ENCODE data around the gene RAPGEF2. TPM values are rescaled to one million over a fixed set of nuclear protein-coding genes. Genes with fewer than 3 reads are reported as not detected.

Gene RAPGEF2
- total RNA-seq, 1 experiment from 2014 or later: 17.6 TPM

- CTCF ChIA-PET: no interaction called here
Observed at GRCh38 chr4:159131564-159131963, 28.7 kb downstream of the RAPGEF2 start.

GRCh38 chr4:159134429-159134828 lies 31.6 kb downstream of the RAPGEF2 start:
- H3K27ac ChIP-seq (ENCODE audit: low read length): no peak overlapping the region
- no peaks in the 10 kb centered on the region for H3K4me1 ChIP-seq (ENCODE audit: control insufficient read depth, insufficient read depth, low read length)
- in situ Hi-C loops (cut with HindIII; ENCODE audit: low pct_unique_long_range_greater_than_20kb, low sequenced_read_pairs) (no loop called here), intact Hi-C loops (cut with micrococcal nuclease; ENCODE audit: unreplicated experiment) (no loop called here)
- H3K4me3 ChIP-seq (ENCODE audit: low read depth in 2 of 2, low read length in 2 of 2): no peak overlapping the region
- no TSS peak for BruUV-seq (replicated peaks)
- ChIA-PET POLR2A (no interaction called here), CTCF (no interaction called here)
- H3K27me3 ChIP-seq (ENCODE audit: control insufficient read depth, insufficient read depth, low read length): no peaks in the 10 kb centered on the region
- no peaks in the 10 kb centered on the region for H3K36me3 ChIP-seq (ENCODE audit: control insufficient read depth, insufficient read depth, low read length)
- no peaks in the 10 kb centered on the region for H3K9me3 ChIP-seq (ENCODE audit: control insufficient read depth, insufficient read depth, low read depth, low read length)
- no peak for TF ChIP-seq TCF7L2 (IDR thresholded peaks at IDR 0.05; ENCODE audit: low read depth, low read length)
- TF ChIP-seq, protein P1, sequence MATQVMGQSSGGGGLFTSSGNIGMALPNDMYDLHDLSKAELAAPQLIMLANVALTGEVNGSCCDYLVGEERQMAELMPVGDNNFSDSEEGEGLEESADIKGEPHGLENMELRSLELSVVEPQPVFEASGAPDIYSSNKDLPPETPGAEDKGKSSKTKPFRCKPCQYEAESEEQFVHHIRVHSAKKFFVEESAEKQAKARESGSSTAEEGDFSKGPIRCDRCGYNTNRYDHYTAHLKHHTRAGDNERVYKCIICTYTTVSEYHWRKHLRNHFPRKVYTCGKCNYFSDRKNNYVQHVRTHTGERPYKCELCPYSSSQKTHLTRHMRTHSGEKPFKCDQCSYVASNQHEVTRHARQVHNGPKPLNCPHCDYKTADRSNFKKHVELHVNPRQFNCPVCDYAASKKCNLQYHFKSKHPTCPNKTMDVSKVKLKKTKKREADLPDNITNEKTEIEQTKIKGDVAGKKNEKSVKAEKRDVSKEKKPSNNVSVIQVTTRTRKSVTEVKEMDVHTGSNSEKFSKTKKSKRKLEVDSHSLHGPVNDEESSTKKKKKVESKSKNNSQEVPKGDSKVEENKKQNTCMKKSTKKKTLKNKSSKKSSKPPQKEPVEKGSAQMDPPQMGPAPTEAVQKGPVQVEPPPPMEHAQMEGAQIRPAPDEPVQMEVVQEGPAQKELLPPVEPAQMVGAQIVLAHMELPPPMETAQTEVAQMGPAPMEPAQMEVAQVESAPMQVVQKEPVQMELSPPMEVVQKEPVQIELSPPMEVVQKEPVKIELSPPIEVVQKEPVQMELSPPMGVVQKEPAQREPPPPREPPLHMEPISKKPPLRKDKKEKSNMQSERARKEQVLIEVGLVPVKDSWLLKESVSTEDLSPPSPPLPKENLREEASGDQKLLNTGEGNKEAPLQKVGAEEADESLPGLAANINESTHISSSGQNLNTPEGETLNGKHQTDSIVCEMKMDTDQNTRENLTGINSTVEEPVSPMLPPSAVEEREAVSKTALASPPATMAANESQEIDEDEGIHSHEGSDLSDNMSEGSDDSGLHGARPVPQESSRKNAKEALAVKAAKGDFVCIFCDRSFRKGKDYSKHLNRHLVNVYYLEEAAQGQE (IDR thresholded peaks at IDR 0.05; ENCODE audit: insufficient read depth in 1 of 2, low read depth in 2 of 2, low read length in 1 of 2): no peak
- no peak for TF ChIP-seq POLR2AphosphoS5 (IDR thresholded peaks at IDR 0.05; ENCODE audit: low read depth, low read length)
- TF ChIP-seq SIN3A (IDR thresholded peaks at IDR 0.05; ENCODE audit: borderline replicate concordance, insufficient read depth, low read depth, low read length): no peak
- no peak for TF ChIP-seq CTCF (IDR thresholded peaks at IDR 0.05)
- DNase-seq (ENCODE audit: low read depth, low spot score) (no peak), ATAC-seq (no peak)

More at GRCh38 chr4:159131564-159131963, 28.7 kb downstream of the RAPGEF2 start:
- no peaks in the 10 kb centered on the region for H3K9me3 ChIP-seq (ENCODE audit: control insufficient read depth, insufficient read depth, low read depth, low read length)
- no peak overlapping the region for H3K4me3 ChIP-seq (ENCODE audit: low read depth in 2 of 2, low read length in 2 of 2)
- intact Hi-C loops (cut with micrococcal nuclease; ENCODE audit: unreplicated experiment): no loop called here
- no peaks in the 10 kb centered on the region for H3K27me3 ChIP-seq (ENCODE audit: control insufficient read depth, insufficient read depth, low read length)
- POLR2A ChIA-PET: no interaction called here
- no peaks in the 10 kb centered on the region for H3K36me3 ChIP-seq (ENCODE audit: control insufficient read depth, insufficient read depth, low read length)
- H3K27ac ChIP-seq (ENCODE audit: low read length): no peak overlapping the region
- in situ Hi-C loops (cut with HindIII; ENCODE audit: low pct_unique_long_range_greater_than_20kb, low sequenced_read_pairs): no loop called here
- TF ChIP-seq CTCF (IDR thresholded peaks at IDR 0.05) (no peak), TCF7L2 (IDR thresholded peaks at IDR 0.05; ENCODE audit: low read depth, low read length) (no peak), SIN3A (IDR thresholded peaks at IDR 0.05; ENCODE audit: borderline replicate concordance, insufficient read depth, low read depth, low read length) (no peak), POLR2AphosphoS5 (IDR thresholded peaks at IDR 0.05; ENCODE audit: low read depth, low read length) (no peak)
- TF ChIP-seq, protein P1 (IDR thresholded peaks at IDR 0.05; ENCODE audit: insufficient read depth in 1 of 2, low read depth in 2 of 2, low read length in 1 of 2): no peak
- BruUV-seq (replicated peaks): no TSS peak
- H3K4me1 ChIP-seq (ENCODE audit: control insufficient read depth, insufficient read depth, low read length): no peaks in the 10 kb centered on the region
- DNase-seq (ENCODE audit: low read depth, low spot score): no peak
- ATAC-seq: no peak

Measured in Panc1 (cell line).